ENCODE measurements around the gene SLC46A1. TPM values are rescaled to one million over a fixed set of nuclear protein-coding genes. Genes with fewer than 3 reads are reported as not detected.

The SLC46A1 gene
- polyA plus RNA-seq, 3 donors = 1.5 to 6.3 (median 1.7) TPM

DNA sequence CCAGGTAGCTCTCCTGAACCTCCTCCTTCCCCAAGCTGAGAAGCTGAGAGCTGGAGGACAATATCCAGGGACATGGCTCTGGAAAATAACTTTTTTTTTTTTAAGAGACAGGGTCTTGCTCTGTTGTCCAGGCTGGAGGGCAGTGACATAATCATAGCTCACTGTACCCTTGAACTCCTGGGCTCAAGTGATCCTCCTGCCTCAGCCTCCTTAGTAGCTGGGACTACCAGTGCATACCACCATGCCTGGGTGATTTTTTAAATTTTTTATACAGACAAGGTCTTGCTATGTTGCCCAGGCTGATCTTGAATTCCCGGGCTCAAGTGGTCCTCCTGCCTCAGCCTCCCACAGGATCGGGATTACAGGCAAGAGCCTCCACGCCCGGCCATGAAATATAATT is 6.2 kb downstream of the SLC46A1 start:
- H3K36me3 ChIP-seq (replicated peaks in 1 of 2; ENCODE audit: control insufficient read depth in 1 of 2, insufficient read depth in 2 of 2, low read length in 2 of 2) = peaks cover 8 to 45% of the 10 kb centered on the region in 2 donors
- Mint-ChIP-seq H3K27me3 (ENCODE audit: low read depth in 3 of 3) (peaks cover 2% of the 10 kb centered on the region in 3 donors), H3K27ac (no peak overlapping the region), H3K36me3 (peaks cover 28 to 52% of the 10 kb centered on the region in 2 donors), H3K4me1 (peaks cover 36% of the 10 kb centered on the region), H3K9me3 (no peaks in the 10 kb centered on the region), H3K4me3 (no peak overlapping the region)
- H2AFZ ChIP-seq (ENCODE audit: insufficient read depth, low read depth, low read length, poor library complexity, severe bottlenecking) = no peak overlapping the region
- H3K27me3 ChIP-seq (ENCODE audit: control insufficient read depth in 2 of 2, insufficient read depth in 2 of 2, low read length in 2 of 2) = no peaks in the 10 kb centered on the region
- H3K79me2 ChIP-seq (ENCODE audit: insufficient read depth, low read length) = no peaks in the 10 kb centered on the region
- no peak for TF ChIP-seq CTCF (IDR thresholded peaks at IDR 0.05)
- no peaks in the 10 kb centered on the region for H3K9me3 ChIP-seq (replicated peaks in 1 of 2; ENCODE audit: control insufficient read depth in 1 of 2, insufficient read depth in 1 of 2, low read length in 2 of 2)
- H4K20me1 ChIP-seq (ENCODE audit: insufficient read depth, low read length) = no peaks in the 10 kb centered on the region
- intact Hi-C loops (cut with micrococcal nuclease) = no loop called here
- no peak overlapping the region for H3K4me2 ChIP-seq (replicated peaks; ENCODE audit: extremely low read depth, low read length, poor library complexity, severe bottlenecking)
- H3K27ac ChIP-seq (ENCODE audit: low read depth in 1 of 2, low read length in 2 of 2) = no peak overlapping the region
- H3K9ac ChIP-seq (ENCODE audit: insufficient read depth, low read length, poor library complexity, severe bottlenecking) = no peak overlapping the region
- DNase-seq = no peak
- WGBS (ENCODE audit: insufficient coverage) = no CpG with 5 or more reads among the region's 4 CpGs
- no peak overlapping the region for H3K4me3 ChIP-seq (replicated peaks in 1 of 3; ENCODE audit: low read depth in 2 of 3, low read length in 3 of 3)
- H3K4me1 ChIP-seq (ENCODE audit: control insufficient read depth in 1 of 2, insufficient read depth in 2 of 2, low read length in 2 of 2) = peaks cover 21 to 31% of the 10 kb centered on the region in 2 donors

GRCh38 chr17:28398280-28398981 is 7.6 kb downstream of the SLC46A1 start:
- Mint-ChIP-seq H3K9me3 (no peaks in the 10 kb centered on the region), H3K27me3 (ENCODE audit: low read depth in 3 of 3) (peaks cover 2% of the 10 kb centered on the region in 3 donors), H3K36me3 (peaks cover 39 to 55% of the 10 kb centered on the region in 2 donors), H3K4me3 (no peak overlapping the region), H3K4me1 (peaks cover 22% of the 10 kb centered on the region), H3K27ac (peak overlapping the region in 4 of 7 donors; percentile 6 to 73 (median 44))
- no peaks in the 10 kb centered on the region for H3K27me3 ChIP-seq (ENCODE audit: control insufficient read depth in 2 of 2, insufficient read depth in 2 of 2, low read length in 2 of 2)
- H3K9ac ChIP-seq (ENCODE audit: insufficient read depth, low read length, poor library complexity, severe bottlenecking) = no peak overlapping the region
- peaks cover 8 to 17% of the 10 kb centered on the region in 2 donors for H3K4me1 ChIP-seq (ENCODE audit: control insufficient read depth in 1 of 2, insufficient read depth in 2 of 2, low read length in 2 of 2)
- no peaks in the 10 kb centered on the region for H3K9me3 ChIP-seq (replicated peaks in 1 of 2; ENCODE audit: control insufficient read depth in 1 of 2, insufficient read depth in 1 of 2, low read length in 2 of 2)
- H2AFZ ChIP-seq (ENCODE audit: insufficient read depth, low read depth, low read length, poor library complexity, severe bottlenecking) = no peak overlapping the region
- H4K20me1 ChIP-seq (ENCODE audit: insufficient read depth, low read length) = no peaks in the 10 kb centered on the region
- intact Hi-C loops (cut with micrococcal nuclease) = no loop called here
- no peak overlapping the region for H3K4me3 ChIP-seq (replicated peaks in 1 of 3; ENCODE audit: low read depth in 2 of 3, low read length in 3 of 3)
- H3K36me3 ChIP-seq (replicated peaks in 1 of 2; ENCODE audit: control insufficient read depth in 1 of 2, insufficient read depth in 2 of 2, low read length in 2 of 2) = peaks cover 8 to 56% of the 10 kb centered on the region in 2 donors
- H3K79me2 ChIP-seq (ENCODE audit: insufficient read depth, low read length) = no peaks in the 10 kb centered on the region
- no peak overlapping the region for H3K4me2 ChIP-seq (replicated peaks; ENCODE audit: extremely low read depth, low read length, poor library complexity, severe bottlenecking)
- no peak for DNase-seq
- no peak for TF ChIP-seq CTCF (IDR thresholded peaks at IDR 0.05)
- WGBS (ENCODE audit: insufficient coverage) = 70% methylated on average over 4 of the region's 6 CpGs
- H3K27ac ChIP-seq (ENCODE audit: low read depth in 1 of 2, low read length in 2 of 2) = no peak overlapping the region

Measured in CD14-positive monocyte (primary cell).